T-cell (primary cell): ENCODE measurements around the gene ILF2. TPM values are rescaled to one million over a fixed set of nuclear protein-coding genes. Genes with fewer than 3 reads are reported as not detected.

Experiments used
- ATAC-seq, 4 experiments: fragments of 200-7000 bp in 3 of 4; fragments of 150-1000 bp in 1 of 4; cut with Tn5 transposase; replicated peaks in 1 of 4; 1 replicate in 3 of 4; 2 replicates in 1 of 4; pipeline ENCODE4 v1.10.0; 2021; ENCODE audit warnings: moderate library complexity in 3 of 4, mild to moderate bottlenecking in 2 of 4, moderate number of reproducible peaks in 1 of 4
- CTCF ChIA-PET, 2 donors: fragments of 300-600 bp; sonication (Branson Sonifier 250); formaldehyde crosslinking; loops; one replicate each; lab custom pipeline; 2022; ENCODE audit warnings: antibody characterized with exemption in 2 of 2; lab: Charles Lee
- POLR2A ChIA-PET, 2 donors: fragments of 300-600 bp; sonication (Branson Sonifier 250); formaldehyde crosslinking; loops; one replicate each; lab custom pipeline; 2022; ENCODE audit warnings: antibody characterized with exemption in 2 of 2; lab: Charles Lee
- DNase-seq, 35 experiments: peaks; one replicate each; pipeline versions ENCODE4 v3.0.0 to v3.0.0-alpha.2; 2013 to 2023
- H3K27ac ChIP-seq: one replicate; pipeline ENCODE4 v1.5.1; 2013; ENCODE audit warnings: low read length
- H3K27me3 ChIP-seq, 2 experiments: replicated peaks in 1 of 2; 1 replicate in 1 of 2; 2 replicates in 1 of 2; pipeline versions ENCODE4 v1.6.1 to v1.7.0; 2013; ENCODE audit warnings: low read length in 1 of 2, mixed read lengths in 1 of 2; ENCODE audit not compliant: control insufficient read depth in 2 of 2, insufficient read depth in 2 of 2; ENCODE audit errors: extremely low read depth in 1 of 2
- H3K36me3 ChIP-seq, 2 donors: 1 replicate in 1 of 2; 2 replicates in 1 of 2; pipeline versions ENCODE4 v1.6.1 to v1.7.0; 2013; ENCODE audit warnings: low read length in 1 of 2; ENCODE audit not compliant: control insufficient read depth in 2 of 2, insufficient read depth in 1 of 2; ENCODE audit errors: extremely low read depth in 1 of 2
- H3K4me1 ChIP-seq, 2 experiments: 1 replicate in 1 of 2; 2 replicates in 1 of 2; pipeline versions ENCODE4 v1.6.1 to v1.7.0; 2013; ENCODE audit warnings: low read length in 2 of 2, mixed read lengths in 1 of 2; ENCODE audit not compliant: insufficient read depth in 2 of 2, control insufficient read depth in 1 of 2; ENCODE audit errors: extremely low read depth in 1 of 2
- H3K4me3 ChIP-seq, 2 donors: 1 replicate in 1 of 2; 2 replicates in 1 of 2; pipeline versions ENCODE4 v1.5.1 to v1.7.0; 2013; ENCODE audit warnings: mild to moderate bottlenecking in 2 of 2, low read length in 1 of 2, moderate library complexity in 1 of 2; ENCODE audit not compliant: control insufficient read depth in 1 of 2; ENCODE audit errors: extremely low read depth in 1 of 2
- H3K9me3 ChIP-seq: 2 replicates; pipeline ENCODE4 v1.7.0; 2013
- H3K27ac Mint-ChIP-seq, 2 donors: one replicate each; pipeline ENCODE4 v1.8.0; 2020 to 2021; ENCODE audit warnings: mild to moderate bottlenecking in 2 of 2, mixed read lengths in 2 of 2
- H3K27me3 Mint-ChIP-seq, 2 donors: one replicate each; pipeline ENCODE4 v1.8.0; 2021 to 2022; ENCODE audit warnings: mixed read lengths in 2 of 2
- H3K36me3 Mint-ChIP-seq: one replicate; pipeline ENCODE4 v1.8.0; 2021; ENCODE audit warnings: mixed read lengths
- H3K4me1 Mint-ChIP-seq, 3 donors: one replicate each; pipeline ENCODE4 v1.8.0; 2020 to 2022; ENCODE audit warnings: mixed read lengths in 3 of 3, mild to moderate bottlenecking in 1 of 3
- H3K4me3 Mint-ChIP-seq, 3 donors: one replicate each; pipeline ENCODE4 v1.8.0; 2020 to 2022; ENCODE audit warnings: mild to moderate bottlenecking in 3 of 3, mixed read lengths in 3 of 3, moderate library complexity in 3 of 3
- H3K9me3 Mint-ChIP-seq, 3 donors: one replicate each; pipeline ENCODE4 v1.8.0; 2020 to 2022; ENCODE audit warnings: mixed read lengths in 3 of 3
- WGBS: methylation state at CpG from one replicate; pipeline ENCODE4 v1.1.5; 2013; ENCODE audit warnings: missing lambda C conversion rate; ENCODE audit not compliant: insufficient coverage; 5-methylcytosine and 5-hydroxymethylcytosine counted together
- total RNA-seq, 35 experiments: library from RNA in 6 of 35; stranded (reverse) in 6 of 35; fragments of 120-200 nt in 1 of 35; gene quantifications; one replicate each; pipeline versions ENCODE4 v1.2.1 to v1.2.4 and lab custom pipeline; 2013 to 2026

Gene ILF2
- total RNA-seq, 5 donors from 2014 or later (not counting 1 experiment from before 2014, with no cell fraction given), result 86.6 to 137 (median 90.0) TPM

GRCh38 chr1:153624965-153625611, 45.7 kb downstream of the ILF2 start:
- no peaks in the 10 kb centered on the region for H3K36me3 Mint-ChIP-seq
- 92% methylated on average over 7 of the region's 10 CpGs for WGBS
- no peak for DNase-seq

GRCh38 chr1:153623101-153623500, 47.7 kb downstream of the ILF2 start:
- no peaks in the 10 kb centered on the region for H3K36me3 ChIP-seq
- peaks cover 0 to 23% of the 10 kb centered on the region in 2 experiments for H3K27me3 ChIP-seq
- ATAC-seq (no peak), DNase-seq (no peak)
- H3K9me3 Mint-ChIP-seq, result no peaks in the 10 kb centered on the region
- H3K36me3 Mint-ChIP-seq, result no peaks in the 10 kb centered on the region
- no peaks in the 10 kb centered on the region for H3K9me3 ChIP-seq
- no peak overlapping the region for H3K4me3 Mint-ChIP-seq
- ChIA-PET POLR2A (no interaction called here), CTCF (no interaction called here)
- WGBS, result 83% methylated on average over 6 of the region's 7 CpGs
- H3K4me3 ChIP-seq, result no peak overlapping the region
- peaks cover 0 to 5% of the 10 kb centered on the region in 2 experiments for H3K4me1 ChIP-seq
- H3K27ac ChIP-seq, result no peak overlapping the region
- peaks cover 3 to 5% (median 3%) of the 10 kb centered on the region in 3 donors for H3K4me1 Mint-ChIP-seq
- peaks cover 7 to 12% of the 10 kb centered on the region in 2 donors for H3K27me3 Mint-ChIP-seq
- H3K27ac Mint-ChIP-seq, result no peak overlapping the region

More at GRCh38 chr1:153624965-153625611, 45.7 kb downstream of the ILF2 start:
- ATAC-seq, result no peak
- Mint-ChIP-seq H3K27me3 (peaks cover 7 to 12% of the 10 kb centered on the region in 2 donors), H3K27ac (no peak overlapping the region), H3K4me1 (peaks cover 3 to 5% (median 3%) of the 10 kb centered on the region in 3 donors), H3K4me3 (no peak overlapping the region), H3K9me3 (no peaks in the 10 kb centered on the region)
- no peaks in the 10 kb centered on the region for H3K36me3 ChIP-seq
- H3K4me1 ChIP-seq, result peaks cover 0 to 5% of the 10 kb centered on the region in 2 experiments
- no peak overlapping the region for H3K27ac ChIP-seq
- POLR2A ChIA-PET, result no interaction called here
- no peak overlapping the region for H3K4me3 ChIP-seq
- no peaks in the 10 kb centered on the region for H3K9me3 ChIP-seq
- peaks cover 0 to 24% of the 10 kb centered on the region in 2 experiments for H3K27me3 ChIP-seq
- CTCF ChIA-PET, result no interaction called here

- Histone ChIP-seq H3K27me3 (peaks cover 0 to 19% of the 10 kb centered on the region in 2 experiments), H3K36me3 (no peaks in the 10 kb centered on the region), H3K4me3 (no peak overlapping the region), H3K9me3 (no peaks in the 10 kb centered on the region), H3K4me1 (peaks cover 0 to 6% of the 10 kb centered on the region in 2 experiments), H3K27ac (no peak overlapping the region)
- Mint-ChIP-seq H3K27me3 (no peaks in the 10 kb centered on the region), H3K27ac (no peak overlapping the region), H3K36me3 (no peaks in the 10 kb centered on the region), H3K4me1 (peaks cover 5 to 7% (median 5%) of the 10 kb centered on the region in 3 donors), H3K9me3 (no peaks in the 10 kb centered on the region), H3K4me3 (no peak overlapping the region)
- ATAC-seq (no peak), DNase-seq (no peak)
- WGBS, result 90% methylated on average over 6 of the region's 6 CpGs
- POLR2A ChIA-PET, result interaction anchor here in 1 of 2 donors (0.5 kb wide), 1 partner anchor 103 kb away, joined by 9 read pairs; no protein-coding TSS in a partner anchor
- CTCF ChIA-PET, result interaction anchor here in 1 of 2 donors (0.6 kb wide), 1 partner anchor 17 kb away, joined by 5 read pairs; no protein-coding TSS in a partner anchor
These were observed 51.6 kb downstream of the ILF2 start for GRCh38 chr1:153619171-153619570.

GRCh38 chr1:153617663-153618062, 53.1 kb downstream of the ILF2 start:
- H3K4me3 Mint-ChIP-seq, result no peak overlapping the region
- Histone ChIP-seq H3K4me1 (peaks cover 0 to 6% of the 10 kb centered on the region in 2 experiments), H3K9me3 (no peaks in the 10 kb centered on the region), H3K27me3 (peaks cover 0 to 20% of the 10 kb centered on the region in 2 experiments), H3K36me3 (no peaks in the 10 kb centered on the region), H3K27ac (no peak overlapping the region), H3K4me3 (no peak overlapping the region)
- WGBS, result 9% methylated on average over 3 of the region's 6 CpGs
- ChIA-PET CTCF (interaction anchor here in 1 of 2 donors (1.3 kb wide), 1 partner anchor 107 kb away, joined by 4 read pairs; no protein-coding TSS in a partner anchor), POLR2A (no interaction called here)
- H3K9me3 Mint-ChIP-seq, result no peaks in the 10 kb centered on the region
- H3K27ac Mint-ChIP-seq, result no peak overlapping the region
- H3K27me3 Mint-ChIP-seq, result no peaks in the 10 kb centered on the region
- ATAC-seq (peak in 2 of 4 experiments; percentile 82 to 94), DNase-seq (peak in 28 of 35 experiments; percentile 7 to 76 (median 55))
- H3K36me3 Mint-ChIP-seq, result no peaks in the 10 kb centered on the region
- peaks cover 5 to 7% (median 5%) of the 10 kb centered on the region in 3 donors for H3K4me1 Mint-ChIP-seq

GRCh38 chr1:153616917-153617311, 53.9 kb downstream of the ILF2 start:
- Mint-ChIP-seq H3K4me1 (peaks cover 5 to 7% (median 5%) of the 10 kb centered on the region in 3 donors), H3K9me3 (no peaks in the 10 kb centered on the region), H3K27me3 (no peaks in the 10 kb centered on the region), H3K27ac (no peak overlapping the region), H3K4me3 (no peak overlapping the region), H3K36me3 (no peaks in the 10 kb centered on the region)
- ATAC-seq, result no peak
- ChIA-PET POLR2A (no interaction called here), CTCF (interaction anchor here in 1 of 2 donors (1.3 kb wide), 1 partner anchor 106 kb away, joined by 4 read pairs; no protein-coding TSS in a partner anchor)
- Histone ChIP-seq H3K27ac (no peak overlapping the region), H3K9me3 (no peaks in the 10 kb centered on the region), H3K36me3 (no peaks in the 10 kb centered on the region), H3K4me1 (peaks cover 0 to 6% of the 10 kb centered on the region in 2 experiments), H3K27me3 (peaks cover 0 to 20% of the 10 kb centered on the region in 2 experiments), H3K4me3 (no peak overlapping the region)
- DNase-seq, result no peak
- WGBS, result 91% methylated on average over 4 of the region's 5 CpGs

GRCh38 chr1:153616144-153616916, 54.5 kb downstream of the ILF2 start, which contains the start of gene S100A14:
S100A14 (minus strand) TSS chr1:153616325; CDS start chr1:153615858, 467 bp downstream.
- Histone ChIP-seq H3K9me3 (no peaks in the 10 kb centered on the region), H3K27ac (no peak within 1 kb of the TSS), H3K36me3 (no peaks in the 10 kb centered on the region), H3K4me3 (no peak within 1 kb of the TSS), H3K4me1 (peaks cover 0 to 6% of the 10 kb centered on the region in 2 experiments), H3K27me3 (peaks cover 0 to 20% of the 10 kb centered on the region in 2 experiments)
- CTCF ChIA-PET, result no interaction called here
- Mint-ChIP-seq H3K36me3 (no peaks in the 10 kb centered on the region), H3K4me3 (no peak within 1 kb of the TSS), H3K9me3 (no peaks in the 10 kb centered on the region), H3K27me3 (no peaks in the 10 kb centered on the region), H3K27ac (no peak within 1 kb of the TSS), H3K4me1 (peaks cover 5 to 7% (median 5%) of the 10 kb centered on the region in 3 donors)
- 82% methylated on average over 3 of the region's 10 CpGs for WGBS
- ATAC-seq (no peak), DNase-seq (no peak)
- POLR2A ChIA-PET, result interaction anchor here in 1 of 2 donors (0.6 kb wide), 1 partner anchor 147 kb away, joined by 3 read pairs; no protein-coding TSS in a partner anchor
